ELF-1 (cell line): Measurements from ENCODE around the gene ACAD8.

Source experiments
- DNase-seq: peaks from one replicate; pipeline ENCODE4 v3.0.0-alpha.2; 2016; ENCODE audit warnings: low read depth, low spot score

Gene ACAD8

DNA sequence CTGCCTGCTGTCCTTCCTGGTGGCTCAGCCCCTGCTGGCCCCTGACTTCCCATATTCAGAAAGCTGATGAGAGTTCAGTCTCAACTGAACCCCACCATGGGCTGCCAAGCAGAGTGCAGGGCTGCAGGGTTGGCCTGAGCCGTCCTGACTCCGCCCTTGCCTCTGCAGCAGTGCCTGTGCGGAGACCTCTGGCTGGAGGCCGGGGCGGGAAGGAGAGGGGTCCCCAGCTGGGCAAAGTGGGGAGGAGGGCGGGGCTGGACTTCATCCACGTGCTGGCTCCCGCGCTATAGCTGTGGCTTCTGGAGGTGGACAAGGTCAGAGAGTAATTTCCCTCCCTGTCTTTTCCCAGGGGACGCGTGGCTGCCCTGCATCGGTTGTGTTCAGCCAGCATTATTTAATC lies 36.4 kb downstream of the ACAD8 start:
- no peak for DNase-seq

DNA sequence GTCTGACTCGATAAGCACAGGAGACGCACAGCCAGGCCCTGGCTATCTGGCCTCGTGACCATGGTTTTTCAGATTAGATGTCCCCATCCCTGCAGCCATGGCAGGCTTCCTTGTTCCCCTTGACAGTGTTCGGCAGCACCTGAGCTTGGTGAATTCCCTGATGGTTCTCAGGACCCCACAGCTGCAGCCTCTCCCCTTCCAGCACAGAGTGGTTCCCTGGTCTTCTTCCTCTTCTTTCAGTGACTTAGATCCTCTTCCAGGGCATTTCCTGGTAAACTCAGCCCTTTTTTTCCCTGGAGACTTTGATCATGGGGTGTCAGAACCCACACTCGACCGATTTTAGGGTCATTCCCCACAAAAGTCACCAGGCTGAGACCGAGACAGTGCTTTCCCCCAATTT lies 37.3 kb downstream of the ACAD8 start:
- no peak for DNase-seq

DNA sequence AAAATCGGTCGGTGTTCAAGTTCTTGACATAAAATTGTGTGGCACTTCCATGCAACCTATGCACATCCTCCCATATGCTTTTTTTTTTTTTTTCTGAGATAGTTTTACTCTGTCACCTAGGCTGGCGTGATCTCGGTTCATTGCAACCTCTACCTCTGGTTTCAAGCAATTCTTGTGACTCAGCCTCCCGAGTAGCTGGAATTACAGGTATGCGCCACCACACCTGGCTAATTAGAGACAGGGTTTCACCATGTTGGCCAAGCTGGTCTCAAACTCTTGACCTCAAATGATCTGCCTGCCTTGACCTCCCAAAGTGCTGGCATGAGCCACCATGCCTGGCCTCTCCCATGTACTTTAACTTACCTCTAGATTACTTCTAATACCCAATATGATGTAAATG lies 37.8 kb downstream of the ACAD8 start:
- DNase-seq, result no peak

DNA sequence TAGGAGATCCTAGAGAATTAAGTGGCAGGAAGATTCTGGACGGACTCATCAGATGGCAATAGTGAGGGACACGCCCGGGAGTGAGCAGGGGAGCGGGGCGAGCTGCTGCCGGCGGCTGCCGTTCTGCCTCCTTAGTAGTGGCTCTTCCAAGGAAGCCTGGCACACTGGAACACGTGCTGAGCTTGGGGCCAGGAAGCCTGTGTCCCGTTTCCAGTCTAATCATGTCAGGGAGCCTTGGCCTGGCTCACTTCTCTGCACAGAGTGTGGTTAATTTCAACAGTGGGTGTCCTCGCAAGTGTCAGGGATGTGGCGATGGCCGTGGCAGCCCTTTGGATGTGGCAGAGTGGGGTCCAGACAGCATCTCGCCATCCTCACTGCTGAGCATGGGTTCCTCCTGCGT lies 39.3 kb downstream of the ACAD8 start:
- DNase-seq, result no peak

DNA sequence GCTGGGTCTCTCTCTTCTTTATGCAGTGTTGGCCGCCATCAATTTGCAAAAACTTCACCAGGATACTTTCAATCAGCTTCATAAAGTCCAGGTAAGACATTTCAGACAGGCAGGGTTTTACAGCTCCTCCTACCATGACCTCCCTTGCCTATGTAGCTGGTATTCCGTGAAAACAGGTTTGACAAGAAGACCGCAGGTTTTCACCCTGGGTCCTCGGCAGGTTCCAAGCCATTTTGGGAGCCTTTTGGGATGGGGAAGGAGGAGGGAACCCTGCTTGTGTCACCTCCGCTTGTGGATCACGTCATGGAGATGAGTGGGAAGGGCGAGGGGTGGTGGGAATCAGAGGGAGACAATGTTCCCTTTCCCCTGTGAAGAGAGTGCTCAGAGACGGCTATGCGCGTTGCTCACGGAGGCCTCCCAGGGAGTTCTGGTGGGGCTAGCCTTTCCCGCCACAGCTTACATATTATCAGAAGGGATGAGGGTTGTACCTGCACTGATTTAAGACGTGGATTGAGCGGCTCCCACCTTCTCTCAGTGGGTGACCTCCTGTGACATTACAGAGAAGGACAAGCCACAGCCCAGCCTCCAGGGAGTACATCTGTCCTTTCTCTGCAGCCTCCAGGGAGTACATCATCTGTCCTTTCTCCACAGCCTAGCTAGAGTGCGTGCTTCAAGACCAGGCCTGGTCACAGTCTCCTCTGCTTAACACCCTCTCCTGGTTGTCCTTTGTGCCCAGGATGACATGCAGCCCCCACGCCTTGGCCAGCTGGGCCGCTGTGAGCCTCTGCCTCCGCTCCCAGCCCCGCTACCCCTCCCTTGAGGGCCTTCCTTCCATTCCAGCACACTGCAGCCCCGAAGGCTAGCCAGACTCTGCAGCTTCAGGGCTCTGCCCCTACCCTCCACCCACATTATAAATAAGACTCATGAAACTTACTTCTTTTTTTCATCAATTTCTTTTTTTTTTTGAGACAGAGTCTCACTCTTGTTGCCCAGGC lies 40.0 kb downstream of the ACAD8 start:
- peak; percentile 25 for DNase-seq

DNA sequence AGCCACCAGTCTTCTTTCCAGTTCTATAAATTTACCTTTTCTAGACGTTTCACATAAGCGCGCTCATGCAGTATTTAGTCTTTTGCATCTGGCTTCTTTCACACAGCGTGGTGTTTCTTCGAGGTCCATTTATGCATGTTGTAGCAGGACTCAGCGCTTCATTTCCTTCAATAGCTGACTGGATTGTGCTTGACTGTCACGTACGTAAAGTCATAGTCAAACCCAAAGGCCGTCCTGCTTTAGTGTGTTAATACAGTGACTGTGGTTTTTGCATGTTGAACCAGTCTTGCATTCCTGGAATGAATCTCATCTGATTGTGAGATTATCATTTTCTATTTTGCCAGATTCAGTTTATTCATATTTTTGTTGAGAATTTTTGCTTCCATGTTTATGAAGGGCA lies 41.3 kb downstream of the ACAD8 start:
- no peak for DNase-seq

DNA sequence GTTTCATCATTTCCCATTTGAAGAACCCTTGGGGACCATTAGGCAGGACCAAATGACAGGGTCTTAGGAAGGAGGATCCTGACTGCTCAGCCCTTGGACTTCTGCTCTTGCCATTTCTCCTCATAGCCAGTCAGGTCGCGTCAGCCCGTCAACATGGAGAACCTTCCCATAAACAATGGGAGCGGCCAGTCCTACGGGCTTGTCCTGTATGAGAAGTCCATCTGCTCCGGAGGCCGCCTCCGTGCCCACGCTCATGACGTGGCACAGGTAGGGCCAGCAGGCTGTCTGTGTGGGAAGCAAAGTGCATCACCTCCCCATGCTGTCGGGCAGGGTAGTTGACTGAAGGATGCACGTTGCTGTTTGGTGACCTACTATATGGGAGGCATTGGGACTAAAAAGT lies 58.9 kb downstream of the ACAD8 start:
- DNase-seq, result no peak

DNA sequence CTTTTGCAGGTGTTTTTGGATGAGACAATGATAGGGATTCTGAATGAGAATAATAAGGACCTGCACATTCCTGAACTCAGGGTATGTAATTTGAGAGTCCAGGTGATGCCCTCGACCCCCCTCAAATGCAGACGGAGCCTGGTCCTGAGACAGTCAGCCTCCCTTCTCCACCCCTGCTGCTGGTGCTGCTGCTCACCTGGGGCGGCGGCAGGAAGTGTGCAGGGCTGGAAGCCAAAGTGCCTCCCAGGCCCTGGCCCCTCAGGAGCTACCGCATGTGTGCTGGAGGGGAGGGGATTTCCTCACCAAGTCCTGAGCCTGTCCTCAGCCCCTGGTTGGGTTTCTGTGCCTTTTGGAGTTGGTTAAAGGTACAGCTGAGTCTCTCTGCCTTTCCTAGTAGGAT lies 59.4 kb downstream of the ACAD8 start:
- DNase-seq, result no peak

DNA sequence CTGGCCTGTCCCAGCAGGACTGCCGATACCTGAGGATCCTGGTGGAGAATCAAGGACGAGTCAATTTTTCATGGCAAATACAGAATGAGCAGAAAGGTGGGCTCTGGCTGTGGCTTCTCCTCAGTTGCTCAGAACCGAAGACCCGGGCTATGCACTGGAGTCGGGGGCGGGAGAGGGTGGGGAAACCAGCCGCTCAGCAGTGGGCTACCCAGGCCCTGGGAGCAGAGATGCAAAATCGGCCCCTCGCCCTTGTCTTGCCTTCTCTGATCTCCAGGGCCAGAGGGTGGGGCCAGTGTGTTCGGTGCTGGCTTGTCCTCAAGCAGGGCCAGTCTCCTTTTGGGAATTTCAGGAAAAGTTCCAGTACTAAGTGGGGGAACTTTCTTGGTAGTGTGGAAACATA lies 60.0 kb downstream of the ACAD8 start:
- DNase-seq, result no peak

DNA sequence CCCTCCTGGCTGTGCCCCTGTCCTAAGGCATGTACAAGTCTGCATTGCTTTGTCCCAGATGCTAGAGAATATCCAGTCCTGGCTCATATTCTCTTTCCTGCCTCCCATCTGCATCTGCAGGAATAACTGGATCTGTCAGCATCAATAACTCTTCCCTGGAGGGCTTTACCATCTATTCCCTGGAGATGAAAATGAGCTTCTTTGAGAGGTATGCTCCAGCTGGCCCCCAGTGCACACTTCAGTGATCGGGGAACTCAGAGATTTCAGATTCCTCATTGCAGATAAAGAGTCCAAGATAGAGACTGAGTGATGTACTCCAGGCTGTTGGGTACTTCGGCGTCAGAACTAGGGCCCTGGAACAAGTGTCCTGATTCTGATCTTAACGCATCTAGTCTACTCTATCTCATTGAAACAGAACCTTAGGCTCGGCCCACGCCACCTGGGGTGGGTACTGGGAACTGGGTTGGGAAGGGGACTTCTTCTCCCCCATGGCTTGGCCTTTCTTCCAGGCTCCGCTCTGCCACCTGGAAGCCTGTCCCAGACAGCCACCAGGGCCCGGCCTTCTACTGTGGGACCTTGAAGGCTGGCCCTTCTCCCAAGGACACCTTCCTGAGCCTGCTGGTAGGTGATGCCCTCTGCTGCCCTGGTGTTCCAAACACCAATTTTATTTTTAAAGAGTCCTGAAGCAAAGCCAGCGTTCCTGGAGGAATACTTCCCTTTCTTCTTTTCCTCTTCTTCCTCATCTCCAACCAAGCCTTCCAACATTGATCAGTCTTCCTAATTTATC lies 60.6 kb downstream of the ACAD8 start:
- DNase-seq, result no peak
